GM19099 (cell line): Measurements from ENCODE around the gene HPCAL1.

Experiments
- POLR2A ChIP-seq: IDR thresholded peaks from 3 replicates; pipeline ENCODE4 v1.6.1; 2011; ENCODE audit warnings: low read depth; ENCODE audit not compliant: insufficient read length; ENCODE audit errors: extremely low read depth

Gene HPCAL1

DNA sequence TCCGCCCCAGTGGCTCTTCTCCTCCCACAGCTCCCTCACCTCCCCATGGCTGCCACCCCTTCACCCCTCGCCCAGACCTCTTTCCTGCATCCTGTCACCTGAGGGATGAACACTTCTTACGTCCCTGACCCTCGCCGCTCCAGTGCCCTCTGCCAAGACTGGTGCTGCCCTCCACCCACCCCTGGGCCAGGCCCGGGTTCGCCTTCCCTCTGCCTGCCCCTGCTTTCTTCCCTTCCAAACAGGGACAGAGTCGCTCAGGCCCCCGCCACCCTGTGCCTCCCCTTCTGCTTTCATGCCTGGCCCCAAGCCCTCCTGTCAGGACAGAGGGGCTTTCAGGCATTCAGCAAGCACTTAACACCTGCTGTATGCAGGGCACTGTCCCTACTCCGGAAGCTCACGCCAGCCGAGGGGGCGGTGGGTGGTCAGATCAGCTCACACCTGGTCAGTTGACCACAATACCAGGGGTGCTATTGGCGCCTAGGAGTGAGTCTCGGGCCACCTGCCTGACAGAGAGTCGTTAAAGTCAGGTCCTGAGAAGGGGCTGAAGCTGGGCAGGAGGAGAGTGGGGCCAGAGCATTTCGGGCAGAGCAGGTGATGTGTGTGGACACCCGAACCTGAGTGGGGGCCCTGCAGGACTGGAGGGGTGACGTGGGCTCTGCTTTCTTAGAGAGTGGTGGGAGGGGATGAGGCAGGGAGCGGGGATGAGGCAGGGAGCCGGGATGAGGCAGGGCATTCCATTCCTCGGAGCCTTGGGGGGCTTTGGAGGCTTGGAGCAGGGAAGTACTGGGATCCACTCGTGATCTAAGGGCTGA is 26.0 kb upstream of the HPCAL1 start:
- TF ChIP-seq POLR2A: no peak

DNA sequence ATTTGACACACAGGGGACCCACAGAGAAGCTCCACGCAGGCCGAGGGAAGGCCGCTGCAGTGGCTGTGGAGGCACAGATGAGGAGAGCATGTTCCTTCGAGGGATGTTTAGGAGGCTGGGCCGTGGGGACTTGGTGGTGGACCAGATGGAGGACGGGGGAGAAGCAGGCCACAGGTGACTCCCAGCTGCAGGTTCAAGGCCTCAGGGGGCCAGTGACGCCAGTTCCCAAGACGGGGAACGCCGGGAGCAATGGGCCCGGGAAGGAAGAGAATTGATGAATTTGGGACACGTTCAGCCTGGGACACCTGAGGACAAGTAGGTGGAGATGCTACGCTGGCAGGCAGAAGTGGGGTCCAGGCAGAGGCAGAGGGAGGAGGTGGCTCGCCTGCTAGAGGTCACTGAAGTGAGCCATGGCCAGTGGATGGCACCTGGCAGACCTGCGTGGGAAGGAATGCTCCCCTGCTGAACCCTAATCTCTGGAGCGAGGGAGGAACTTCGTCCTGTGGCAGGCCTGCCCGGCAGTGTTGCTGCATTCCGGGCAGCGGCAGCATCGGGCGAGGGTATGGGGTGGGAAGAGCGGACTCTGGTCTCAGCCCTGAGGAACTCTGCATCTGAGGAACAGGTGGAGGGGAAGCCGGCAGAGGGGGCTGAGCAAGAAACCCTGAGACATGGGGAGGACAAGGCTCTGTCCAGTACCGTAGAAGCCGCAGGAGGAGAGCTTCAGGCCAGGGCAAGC is 25.2 kb upstream of the HPCAL1 start:
- no peak for TF ChIP-seq POLR2A

DNA sequence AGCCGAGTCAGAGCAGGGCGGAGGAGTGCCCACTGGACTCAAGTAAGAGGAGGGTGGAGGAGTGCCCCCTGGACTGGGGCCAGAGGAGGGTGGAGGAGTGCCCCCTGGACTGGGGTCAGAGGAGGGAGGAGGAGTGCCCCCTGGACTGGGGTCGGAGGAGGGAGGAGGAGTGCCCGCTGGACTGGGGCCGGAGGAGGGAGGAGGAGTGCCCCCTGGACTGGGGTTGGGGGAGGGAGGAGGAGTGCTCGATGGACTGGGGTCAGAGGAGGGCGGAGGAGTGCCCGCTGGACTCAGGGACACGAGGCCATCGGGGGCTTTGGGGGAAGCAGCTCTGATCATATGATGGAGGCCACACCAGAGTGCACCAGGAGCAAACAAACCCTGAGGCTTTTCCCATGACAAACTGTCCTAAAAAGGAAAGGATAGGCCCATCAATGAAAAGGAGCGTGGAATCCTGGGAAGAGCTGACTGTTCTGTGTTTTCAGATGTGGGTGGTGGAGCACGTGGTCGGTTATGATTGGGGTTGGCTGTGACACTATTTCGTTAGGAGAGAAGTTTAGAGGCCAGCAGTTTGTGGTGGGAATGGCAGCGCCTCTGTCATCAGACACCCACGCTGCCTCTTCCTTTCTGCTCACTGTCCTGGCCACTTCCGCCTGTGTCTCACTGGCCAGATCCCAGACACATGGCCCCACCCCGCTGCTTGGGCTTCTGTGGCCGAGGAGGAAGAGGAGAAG is 24.5 kb upstream of the HPCAL1 start:
- TF ChIP-seq POLR2A: no peak

DNA sequence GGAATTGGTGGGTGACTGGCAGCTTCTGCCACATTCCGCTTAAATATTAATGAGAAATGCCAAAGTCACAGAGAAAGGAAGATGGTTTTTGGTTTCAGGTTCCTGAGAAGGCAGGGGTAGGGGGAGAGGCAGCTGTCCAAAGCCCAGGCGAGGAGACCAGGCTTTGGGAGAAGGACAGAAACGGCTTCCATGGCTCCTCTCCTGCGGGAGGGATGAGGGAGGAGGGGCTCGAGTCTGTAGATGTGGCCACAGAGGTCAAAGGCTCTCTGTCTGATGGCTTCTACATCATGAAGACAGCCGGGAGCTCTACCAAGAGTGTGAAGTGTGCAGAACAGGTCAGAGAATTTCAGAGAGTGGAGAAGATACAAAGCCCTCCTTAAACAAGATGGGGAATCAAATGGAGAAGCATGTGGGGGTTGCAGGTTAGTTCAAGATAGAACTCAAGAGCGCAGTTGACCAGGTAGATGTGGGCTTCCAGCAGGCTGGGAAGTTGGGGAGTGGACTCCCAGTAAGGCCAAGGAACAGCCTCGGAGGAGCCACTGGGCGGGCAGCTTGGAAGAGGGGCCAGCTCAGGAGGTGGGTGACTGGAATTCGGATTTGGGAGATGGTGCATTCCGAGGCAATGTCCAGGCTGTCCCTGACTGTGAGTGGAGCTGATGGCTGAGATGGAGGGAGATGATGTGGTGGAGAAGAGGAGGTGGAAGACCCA is 23.8 kb upstream of the HPCAL1 start:
- TF ChIP-seq POLR2A: no peak

DNA sequence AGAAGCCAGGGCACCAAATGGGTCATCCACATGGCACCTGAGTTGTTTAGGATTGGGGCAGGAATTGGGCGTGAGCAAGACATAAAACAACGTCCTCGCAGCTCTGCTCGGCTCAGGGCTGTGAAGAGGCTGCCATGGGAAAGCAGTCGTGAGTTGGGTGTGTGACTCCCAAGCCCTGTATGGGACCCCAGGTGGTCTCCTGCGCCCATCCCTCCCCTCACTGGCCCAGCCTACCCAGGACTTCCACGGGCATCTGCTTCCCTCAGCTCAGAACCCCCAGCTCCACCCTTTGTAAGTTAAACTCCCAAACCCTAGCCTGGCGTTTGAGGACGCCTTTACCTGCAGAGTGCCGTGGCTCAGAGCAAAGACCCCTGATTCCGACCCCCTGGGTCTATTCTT is 23.2 kb upstream of the HPCAL1 start:
- no peak for TF ChIP-seq POLR2A

DNA sequence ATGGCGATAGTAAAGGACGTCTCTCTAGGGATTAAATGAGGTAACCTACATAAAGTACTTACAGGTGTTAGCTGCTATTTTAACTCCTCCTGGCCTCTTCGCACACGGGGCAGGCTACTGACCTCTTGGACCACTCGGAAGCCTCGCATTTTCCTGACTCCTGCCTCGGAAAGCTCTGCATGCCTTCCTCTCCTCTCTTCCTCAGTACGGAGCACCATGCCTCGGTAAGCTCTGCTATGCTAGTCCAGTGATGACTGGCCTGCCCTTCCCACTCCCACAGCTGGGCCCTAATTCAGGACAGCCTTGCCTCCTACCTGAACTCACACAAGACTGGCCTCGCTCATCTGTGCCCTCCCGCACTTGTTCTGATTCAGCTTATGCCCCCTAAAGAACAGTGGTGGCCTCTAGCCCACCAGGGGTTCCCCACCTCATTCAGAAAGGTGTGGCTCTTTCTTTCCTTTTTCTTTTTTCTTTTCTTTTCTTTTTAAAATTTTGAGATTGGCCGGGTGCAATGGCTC is 22.7 kb upstream of the HPCAL1 start:
- TF ChIP-seq POLR2A: no peak

DNA sequence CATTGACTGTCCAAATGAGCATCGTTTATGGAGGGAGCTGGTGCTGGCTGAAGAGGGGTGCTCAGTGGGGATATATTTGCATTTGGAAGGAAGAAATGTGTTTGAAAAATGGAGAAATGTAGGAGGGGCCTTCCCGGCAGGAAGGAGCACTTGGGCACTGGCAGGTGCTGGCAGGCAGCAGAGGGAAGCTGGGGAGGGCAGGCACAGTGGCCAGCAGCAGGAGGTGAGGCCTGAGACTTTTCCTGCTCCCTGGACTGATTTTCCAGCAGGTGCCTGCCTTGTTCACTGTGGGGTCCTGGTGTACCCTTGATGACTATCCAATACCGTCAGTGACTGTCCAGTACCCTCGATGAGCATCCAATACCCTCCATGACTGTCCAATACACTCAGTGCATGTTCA is 20.8 kb upstream of the HPCAL1 start:
- TF ChIP-seq POLR2A: no peak

DNA sequence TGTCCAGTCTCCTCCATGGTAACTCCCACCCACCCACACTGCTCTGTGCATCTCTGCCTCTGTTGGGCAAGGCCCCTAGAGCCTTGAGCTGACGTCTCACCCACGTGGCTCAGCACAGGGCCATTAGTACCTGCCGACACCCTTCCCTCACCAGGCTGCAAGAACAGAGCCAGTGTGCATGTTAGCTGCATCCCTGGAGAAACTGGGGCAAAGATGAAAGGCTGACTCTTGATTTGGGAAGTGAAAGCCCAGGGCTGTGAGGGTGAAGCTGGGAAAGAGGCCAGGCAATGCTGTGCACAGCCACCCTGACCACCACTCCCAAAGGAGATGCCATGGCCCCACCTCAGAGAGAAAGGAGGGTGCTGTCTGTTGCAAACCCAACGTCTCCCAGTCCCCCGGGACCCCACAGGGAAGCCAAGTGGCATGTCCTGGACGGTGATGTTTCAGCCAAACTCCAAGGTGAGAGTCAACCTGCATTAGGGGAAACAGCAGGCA is 20.0 kb upstream of the HPCAL1 start:
- TF ChIP-seq POLR2A: no peak

DNA sequence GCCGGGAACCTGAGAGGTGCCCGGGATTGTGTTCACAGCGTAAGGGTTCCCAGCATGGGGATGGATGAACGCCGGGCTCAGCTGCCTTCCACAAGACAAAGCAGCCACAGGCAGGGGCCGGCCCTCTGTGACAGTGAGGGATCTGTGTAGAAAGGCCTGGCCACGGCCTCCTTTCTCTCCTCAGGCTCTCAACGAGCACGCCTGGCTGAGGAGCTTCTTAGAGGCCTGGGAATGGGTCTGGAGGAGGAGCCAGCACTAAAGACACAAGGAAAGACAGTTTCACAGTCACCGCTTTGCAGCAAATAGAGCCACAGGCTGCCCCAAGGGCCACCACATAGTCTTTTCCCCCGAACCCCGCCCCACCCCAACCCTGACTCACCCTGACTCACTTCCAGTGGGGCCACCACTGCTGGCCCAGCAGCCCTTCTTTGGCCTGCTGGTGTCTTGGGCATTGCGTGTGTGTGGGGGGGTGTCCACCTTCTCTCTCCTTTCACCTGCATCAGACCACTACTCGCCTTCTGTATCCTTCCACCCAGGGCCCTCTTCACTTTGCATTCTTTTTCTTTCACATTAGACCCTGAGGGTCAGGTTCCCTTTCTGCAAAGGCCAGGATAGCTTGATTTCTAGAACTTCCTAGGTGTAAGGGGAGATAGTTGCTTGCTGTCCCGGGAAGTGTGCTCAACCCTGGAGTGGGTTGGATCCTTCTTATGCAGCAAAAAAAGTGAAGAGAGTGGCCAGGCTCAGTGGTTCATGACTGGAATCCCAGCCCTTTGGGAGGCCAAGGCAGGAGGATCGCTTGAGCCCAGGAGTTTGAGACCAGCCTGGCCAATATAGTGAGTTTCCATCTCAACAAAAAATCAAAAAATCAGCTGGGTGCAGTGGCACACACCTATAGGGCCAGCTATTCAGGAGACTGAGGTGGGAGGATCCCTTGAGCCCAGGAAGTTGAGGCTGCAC is 19.3 kb upstream of the HPCAL1 start:
- TF ChIP-seq POLR2A: no peak

DNA sequence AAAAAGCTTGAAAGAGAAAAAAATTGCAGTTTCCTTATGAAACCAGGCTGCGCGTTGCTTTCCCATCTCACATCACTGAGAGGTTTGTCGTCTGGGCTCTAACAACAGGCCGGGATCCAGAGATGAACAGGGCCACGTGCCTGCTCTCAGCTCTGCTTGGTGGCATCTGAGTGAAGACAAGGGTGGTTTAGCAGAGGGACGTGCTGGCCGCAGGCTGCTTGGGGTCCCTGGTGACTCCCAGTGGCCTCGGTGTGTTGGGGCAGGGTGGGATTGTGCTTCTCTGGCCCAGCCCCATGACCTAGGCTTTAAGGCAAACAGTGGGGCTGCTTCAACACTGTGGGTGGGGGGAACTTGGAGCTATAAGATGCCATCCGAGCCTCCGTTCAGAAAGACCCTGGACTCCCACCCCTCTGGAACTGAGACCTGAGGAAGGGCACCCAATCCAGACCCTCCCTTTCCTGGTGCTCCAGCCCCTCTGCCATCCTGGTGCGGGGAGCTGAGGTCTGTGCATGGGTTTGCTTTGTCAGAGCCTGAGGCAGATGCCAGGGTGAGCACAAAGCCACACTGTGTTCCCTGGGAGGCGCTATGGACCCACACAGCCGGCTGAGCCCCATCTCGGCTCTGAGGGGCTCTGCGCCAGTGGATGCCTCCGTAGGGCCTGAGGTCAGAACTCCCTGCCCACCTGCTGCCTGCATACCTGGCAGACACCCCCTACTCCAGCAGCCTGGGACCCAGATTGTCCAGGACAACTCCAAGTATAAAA is 18.4 kb upstream of the HPCAL1 start:
- no peak for TF ChIP-seq POLR2A

DNA sequence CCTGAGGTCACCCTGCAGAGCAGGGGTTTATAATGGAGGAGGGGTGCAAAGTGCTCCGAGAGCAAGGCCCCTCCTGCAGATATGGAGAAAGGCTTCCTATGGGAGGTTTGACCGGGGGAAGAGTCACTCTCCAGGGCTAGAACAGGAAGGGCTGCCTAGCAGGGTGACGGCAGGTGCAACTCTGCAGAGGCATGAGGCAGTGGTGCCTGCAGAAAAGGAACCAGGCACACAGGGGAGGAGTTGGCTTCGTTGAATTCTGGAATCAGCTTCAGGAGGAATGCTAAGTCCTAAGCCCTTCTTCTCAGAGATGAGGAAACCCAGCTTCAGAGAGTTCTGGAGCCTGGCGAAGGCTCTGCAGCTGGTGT is 17.5 kb upstream of the HPCAL1 start:
- no peak for TF ChIP-seq POLR2A

DNA sequence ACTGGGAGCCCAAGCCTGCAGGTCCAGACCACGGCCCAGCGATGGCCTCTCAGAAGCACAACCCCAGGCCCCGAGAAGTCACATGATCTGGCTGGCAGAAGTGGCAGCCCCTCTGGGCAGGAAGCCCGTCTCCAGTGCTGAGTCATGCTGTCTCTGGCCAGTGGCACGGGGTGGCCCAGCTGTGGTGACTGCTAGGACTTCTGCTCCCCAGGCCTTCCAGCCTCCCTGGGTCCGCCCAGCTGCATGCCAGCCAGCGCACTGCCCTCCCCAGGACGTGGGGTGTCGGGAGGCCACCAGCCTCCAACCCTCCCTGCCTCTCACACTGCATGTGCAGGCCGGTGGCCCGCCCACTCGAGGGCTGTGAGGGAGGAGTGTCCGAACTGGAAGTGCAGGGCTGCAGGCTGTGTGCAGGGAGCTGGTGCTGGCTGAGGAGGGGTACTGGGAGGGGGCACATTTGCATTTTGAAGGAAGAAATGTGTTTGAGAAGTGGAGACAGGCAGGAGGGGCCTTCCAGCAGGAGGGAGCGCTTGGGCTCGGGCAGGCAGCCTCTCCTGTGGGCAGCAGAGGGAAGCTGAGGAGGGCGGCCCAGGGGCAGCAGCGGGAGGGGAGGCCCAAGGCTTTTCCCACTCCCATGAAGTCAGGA is 17.0 kb upstream of the HPCAL1 start:
- TF ChIP-seq POLR2A: no peak

DNA sequence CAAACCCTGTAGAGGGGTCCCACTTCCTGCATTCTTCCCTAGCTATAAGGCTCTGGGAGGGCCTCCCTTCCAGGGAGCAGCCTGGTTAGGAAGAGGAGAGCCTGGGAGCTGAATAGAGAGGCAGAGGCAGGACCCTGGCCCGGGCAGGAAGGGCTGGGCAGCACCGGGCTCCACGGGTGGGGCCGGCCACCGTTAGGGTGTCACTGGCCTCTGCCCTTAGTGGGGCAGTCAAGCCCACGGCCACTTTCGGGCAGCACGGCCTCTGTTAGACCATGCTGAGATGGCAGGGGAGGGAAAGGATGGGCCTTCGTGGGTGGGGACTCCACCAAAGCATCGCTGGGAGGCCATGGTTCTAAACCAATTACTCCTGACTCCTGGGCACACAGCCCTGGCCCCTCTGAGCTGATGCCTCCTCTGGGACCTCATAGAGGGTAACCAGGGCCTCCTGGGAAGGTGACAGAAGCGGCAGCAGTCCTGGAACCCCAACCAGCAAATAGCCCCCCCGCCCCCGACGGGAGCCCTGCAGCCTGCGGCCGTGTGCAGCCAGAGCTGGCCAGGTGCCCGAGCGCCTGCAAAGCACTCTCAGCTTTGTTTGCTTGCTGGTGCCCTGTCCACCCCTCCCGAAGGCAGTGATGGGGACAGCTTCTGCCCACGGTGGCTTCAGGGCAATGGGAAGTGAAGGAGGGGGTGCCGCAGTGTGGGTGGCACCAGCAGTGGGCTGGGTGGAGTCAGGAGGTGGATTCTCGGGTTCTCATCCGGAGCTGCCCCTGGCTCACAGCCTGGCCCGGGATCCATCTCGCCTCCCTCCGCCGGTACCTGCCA is 16.3 kb upstream of the HPCAL1 start:
- TF ChIP-seq POLR2A: no peak
